Endodermal cell (in vitro differentiated cells): ENCODE measurements around the gene DCP1A. TPM values are rescaled to one million over a fixed set of nuclear protein-coding genes. Genes with fewer than 3 reads are reported as not detected.

ENCODE experiments used
- DNase-seq: peaks from one replicate; pipeline ENCODE4 v3.0.0-alpha.2; 2017
- H3K27ac ChIP-seq: 2 replicates; pipeline ENCODE4 v1.5.1; 2013; ENCODE audit warnings: mild to moderate bottlenecking, low read depth, low read length, moderate library complexity
- H3K27me3 ChIP-seq: 2 replicates; pipeline ENCODE4 v1.6.1; 2013; ENCODE audit warnings: mild to moderate bottlenecking, low read length, moderate library complexity; ENCODE audit not compliant: insufficient read depth, control insufficient read depth, poor library complexity, severe bottlenecking
- H3K36me3 ChIP-seq: 2 replicates; pipeline ENCODE4 v1.7.0; 2013; ENCODE audit warnings: mild to moderate bottlenecking, low read length, moderate library complexity; ENCODE audit not compliant: control insufficient read depth, insufficient read depth
- H3K4me1 ChIP-seq: one replicate; pipeline ENCODE4 v1.7.0; 2013; ENCODE audit warnings: low read length; ENCODE audit not compliant: control insufficient read depth, insufficient read depth
- H3K4me3 ChIP-seq: 2 replicates; pipeline ENCODE4 v1.5.1; 2013; ENCODE audit warnings: mild to moderate bottlenecking, low read length, moderate library complexity
- H3K9ac ChIP-seq: 2 replicates; pipeline ENCODE4 v1.6.1; 2013; ENCODE audit warnings: mild to moderate bottlenecking, low read length, moderate library complexity; ENCODE audit not compliant: poor library complexity, severe bottlenecking; ENCODE audit errors: extremely low read depth
- H3K9me3 ChIP-seq: 2 replicates; pipeline ENCODE4 v1.6.1; 2013; ENCODE audit warnings: mild to moderate bottlenecking, low read length, moderate library complexity; ENCODE audit not compliant: control insufficient read depth
- H3K27ac Mint-ChIP-seq: 2 replicates; pipeline ENCODE4 v1.8.0; 2020; ENCODE audit warnings: mixed read lengths
- H3K27me3 Mint-ChIP-seq: 2 replicates; pipeline ENCODE4 v1.8.0; 2021; ENCODE audit warnings: mild to moderate bottlenecking, mixed read lengths; ENCODE audit not compliant: insufficient read depth
- H3K36me3 Mint-ChIP-seq: 2 replicates; pipeline ENCODE4 v1.8.0; 2020; ENCODE audit warnings: low read depth, mixed read lengths
- H3K4me1 Mint-ChIP-seq: 2 replicates; pipeline ENCODE4 v1.8.0; 2020; ENCODE audit warnings: mixed read lengths
- H3K4me3 Mint-ChIP-seq: 2 replicates; pipeline ENCODE4 v1.8.0; 2020; ENCODE audit warnings: mild to moderate bottlenecking, moderate library complexity, mixed read lengths
- H3K9me3 Mint-ChIP-seq: 2 replicates; pipeline ENCODE4 v1.8.0; 2020; ENCODE audit warnings: mild to moderate bottlenecking, mixed read lengths
- WGBS, 2 experiments: methylation state at CpG; one replicate each; pipeline versions ENCODE4 v1.1.5 to v1.1.7; 2013; ENCODE audit warnings: missing lambda C conversion rate in 2 of 2, mixed read lengths in 1 of 2; ENCODE audit not compliant: insufficient coverage in 1 of 2, insufficient read length in 1 of 2; 5-methylcytosine and 5-hydroxymethylcytosine counted together
- total RNA-seq, 2 donors: library from RNA; stranded (reverse); fragmentation: NEBNext Ultra II Directional in 1 of 2; extraction: Animal tissue kit (Norgen Biotek cat#: 25700) in 1 of 2; gene quantifications; 2 replicates in 1 of 2; 3 replicates in 1 of 2; pipeline ENCODE4 v1.2.1, GENCODE V29; 2021
- TF ChIP-seq, protein P1 (sequence below): fragments of 200-600 bp; sonication (generic); conservative IDR thresholded peaks from 2 replicates; pipeline ENCODE4 v1.5.0; 2021; ENCODE audit warnings: antibody characterized with exemption, mild to moderate bottlenecking

The DCP1A gene
- total RNA-seq, 2 donors from 2014 or later: 26.8 to 36.3 TPM

DNA sequence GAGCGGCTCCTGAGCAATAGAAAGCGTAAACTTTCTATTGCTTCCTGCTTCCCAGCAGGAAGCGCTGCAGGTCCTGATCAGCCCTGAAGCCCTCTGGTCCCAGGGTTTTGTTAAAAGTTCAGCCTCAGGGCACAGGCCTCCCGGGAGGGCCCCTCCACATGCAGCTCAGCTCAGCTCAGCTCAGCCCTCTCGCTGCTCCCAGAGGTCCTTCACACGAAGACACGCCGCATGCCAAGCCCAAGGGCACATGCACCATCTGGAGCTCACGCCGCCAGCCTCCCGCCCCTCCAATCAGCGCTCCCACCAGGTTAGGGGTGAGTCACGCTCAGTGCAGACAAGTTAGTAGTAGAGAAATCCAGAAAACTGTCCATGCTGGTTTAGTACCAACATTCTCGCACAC lies 104.2 kb downstream of the DCP1A start:
- H3K4me1 Mint-ChIP-seq: peaks cover 18% of the 10 kb centered on the region
- H3K36me3 Mint-ChIP-seq: peaks cover 47% of the 10 kb centered on the region
- no peaks in the 10 kb centered on the region for H3K27me3 Mint-ChIP-seq
- Histone ChIP-seq H3K9me3 (no peaks in the 10 kb centered on the region), H3K4me3 (no peak overlapping the region), H3K4me1 (peaks cover 4% of the 10 kb centered on the region), H3K27me3 (no peaks in the 10 kb centered on the region), H3K36me3 (peaks cover 42% of the 10 kb centered on the region), H3K9ac (no peak overlapping the region), H3K27ac (peak overlapping the region; percentile 22)
- WGBS, 2 experiments: 77 to 84% methylated on average over 14 of the region's 14 CpGs
- no peak overlapping the region for H3K4me3 Mint-ChIP-seq
- H3K27ac Mint-ChIP-seq: peak overlapping the region; percentile 72
- H3K9me3 Mint-ChIP-seq: no peaks in the 10 kb centered on the region
- TF ChIP-seq, protein P1, sequence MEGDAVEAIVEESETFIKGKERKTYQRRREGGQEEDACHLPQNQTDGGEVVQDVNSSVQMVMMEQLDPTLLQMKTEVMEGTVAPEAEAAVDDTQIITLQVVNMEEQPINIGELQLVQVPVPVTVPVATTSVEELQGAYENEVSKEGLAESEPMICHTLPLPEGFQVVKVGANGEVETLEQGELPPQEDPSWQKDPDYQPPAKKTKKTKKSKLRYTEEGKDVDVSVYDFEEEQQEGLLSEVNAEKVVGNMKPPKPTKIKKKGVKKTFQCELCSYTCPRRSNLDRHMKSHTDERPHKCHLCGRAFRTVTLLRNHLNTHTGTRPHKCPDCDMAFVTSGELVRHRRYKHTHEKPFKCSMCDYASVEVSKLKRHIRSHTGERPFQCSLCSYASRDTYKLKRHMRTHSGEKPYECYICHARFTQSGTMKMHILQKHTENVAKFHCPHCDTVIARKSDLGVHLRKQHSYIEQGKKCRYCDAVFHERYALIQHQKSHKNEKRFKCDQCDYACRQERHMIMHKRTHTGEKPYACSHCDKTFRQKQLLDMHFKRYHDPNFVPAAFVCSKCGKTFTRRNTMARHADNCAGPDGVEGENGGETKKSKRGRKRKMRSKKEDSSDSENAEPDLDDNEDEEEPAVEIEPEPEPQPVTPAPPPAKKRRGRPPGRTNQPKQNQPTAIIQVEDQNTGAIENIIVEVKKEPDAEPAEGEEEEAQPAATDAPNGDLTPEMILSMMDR: no peak
- no peak for DNase-seq

DNA sequence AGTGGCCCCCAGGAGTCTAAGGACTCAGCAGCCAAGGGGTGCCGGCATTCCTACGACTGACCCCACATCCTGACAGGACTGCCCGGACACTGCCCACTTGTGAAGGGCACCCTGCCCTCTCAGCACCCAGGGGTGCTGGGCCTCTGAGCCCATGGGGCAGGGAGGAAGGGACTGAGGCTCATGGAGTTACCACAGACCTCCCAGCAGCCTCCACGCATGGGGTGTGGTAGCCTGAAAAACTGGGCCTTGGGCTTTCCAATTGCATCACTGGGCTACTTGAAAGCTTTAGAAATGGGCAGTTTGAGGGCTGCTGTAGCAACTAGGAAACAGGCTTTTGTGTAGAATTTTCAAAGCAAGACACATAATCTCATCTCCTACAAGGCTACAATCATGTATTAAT lies 104.7 kb downstream of the DCP1A start:
- Mint-ChIP-seq H3K4me1 (peaks cover 18% of the 10 kb centered on the region), H3K4me3 (no peak overlapping the region), H3K27me3 (no peaks in the 10 kb centered on the region), H3K36me3 (peaks cover 51% of the 10 kb centered on the region), H3K27ac (peak overlapping the region; percentile 88), H3K9me3 (no peaks in the 10 kb centered on the region)
- H3K36me3 ChIP-seq: peaks cover 46% of the 10 kb centered on the region
- no peak for DNase-seq
- 93 to 100% methylated on average over 1 to 4 of the region's 4 CpGs for WGBS, 2 experiments
- peaks cover 4% of the 10 kb centered on the region for H3K4me1 ChIP-seq
- H3K27me3 ChIP-seq: no peaks in the 10 kb centered on the region
- peak overlapping the region; percentile 22 for H3K27ac ChIP-seq
- H3K9me3 ChIP-seq: no peaks in the 10 kb centered on the region
- TF ChIP-seq, protein P1: no peak
- H3K4me3 ChIP-seq: no peak overlapping the region
- no peak overlapping the region for H3K9ac ChIP-seq

DNA sequence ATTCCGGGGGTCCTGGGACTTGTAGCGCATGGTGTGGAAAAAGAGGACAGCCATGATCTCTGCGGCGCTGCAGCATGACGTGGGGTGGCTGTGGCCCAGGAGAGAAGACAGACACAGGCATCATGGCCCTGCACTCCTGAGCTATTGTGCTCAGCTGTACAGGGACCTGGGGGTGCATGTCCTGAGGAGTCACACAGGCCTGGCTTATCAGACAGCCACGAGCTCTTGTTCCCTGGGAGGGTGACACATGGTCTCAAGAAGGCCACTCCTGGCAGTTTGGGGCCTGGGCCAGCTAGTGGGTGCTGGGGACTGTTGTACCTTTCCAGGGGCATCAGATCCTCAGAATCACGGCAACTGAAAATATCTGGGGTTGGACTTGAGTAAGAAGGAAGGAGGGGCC lies 105.2 kb downstream of the DCP1A start:
- Histone ChIP-seq H3K9ac (no peak overlapping the region), H3K4me1 (peaks cover 4% of the 10 kb centered on the region), H3K36me3 (peaks cover 46% of the 10 kb centered on the region), H3K27ac (no peak overlapping the region), H3K4me3 (no peak overlapping the region), H3K9me3 (no peaks in the 10 kb centered on the region), H3K27me3 (no peaks in the 10 kb centered on the region)
- peaks cover 18% of the 10 kb centered on the region for H3K4me1 Mint-ChIP-seq
- H3K27me3 Mint-ChIP-seq: no peaks in the 10 kb centered on the region
- H3K4me3 Mint-ChIP-seq: no peak overlapping the region
- peaks cover 56% of the 10 kb centered on the region for H3K36me3 Mint-ChIP-seq
- 96 to 100% methylated on average over 5 to 7 of the region's 7 CpGs for WGBS, 2 experiments
- H3K27ac Mint-ChIP-seq: peak overlapping the region; percentile 88
- no peaks in the 10 kb centered on the region for H3K9me3 Mint-ChIP-seq
- TF ChIP-seq, protein P1: no peak
- DNase-seq: no peak
